Keratinocyte (primary cell): ENCODE data around the gene CFAP20.

Experiments
- EZH2 ChIP-seq: IDR thresholded peaks from one replicate; pipeline ENCODE4 v1.6.1; 2012; ENCODE audit warnings: inconsistent platforms, mild to moderate bottlenecking, low read length, moderate library complexity
- TF ChIP-seq, protein P1 (sequence below), 3 experiments: IDR thresholded peaks in 1 of 3; conservative IDR thresholded peaks in 1 of 3; optimal IDR thresholded peaks in 1 of 3; 2 replicates in 2 of 3; 3 replicates in 1 of 3; pipeline versions ENCODE3 to v1.5.1; 2011; ENCODE audit warnings: low read length in 3 of 3, mild to moderate bottlenecking in 3 of 3, moderate library complexity in 2 of 3, control low read depth in 1 of 3, inconsistent platforms in 1 of 3; ENCODE audit not compliant: insufficient read depth in 2 of 3; ENCODE audit errors: extremely low read depth in 1 of 3

DNA sequence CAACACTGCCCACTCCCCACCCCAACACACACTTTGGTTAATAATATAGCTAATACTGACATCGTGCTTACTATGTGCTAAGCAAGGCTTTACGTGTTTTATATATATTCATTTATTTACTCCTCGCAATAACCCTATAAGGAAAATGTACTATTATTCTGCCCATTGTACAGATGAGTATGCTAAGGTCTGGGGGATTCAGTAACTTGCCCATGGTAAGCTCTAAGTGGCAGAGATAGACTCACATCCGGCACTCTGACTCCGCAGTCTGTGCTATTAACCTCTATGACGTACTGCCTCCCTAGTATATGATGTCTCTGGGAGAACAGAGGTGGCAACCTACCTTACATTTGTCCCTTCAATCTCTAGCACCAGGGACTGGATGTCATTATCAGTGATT lies 12.7 kb downstream of the CFAP20 start:
- TF ChIP-seq, protein P1, sequence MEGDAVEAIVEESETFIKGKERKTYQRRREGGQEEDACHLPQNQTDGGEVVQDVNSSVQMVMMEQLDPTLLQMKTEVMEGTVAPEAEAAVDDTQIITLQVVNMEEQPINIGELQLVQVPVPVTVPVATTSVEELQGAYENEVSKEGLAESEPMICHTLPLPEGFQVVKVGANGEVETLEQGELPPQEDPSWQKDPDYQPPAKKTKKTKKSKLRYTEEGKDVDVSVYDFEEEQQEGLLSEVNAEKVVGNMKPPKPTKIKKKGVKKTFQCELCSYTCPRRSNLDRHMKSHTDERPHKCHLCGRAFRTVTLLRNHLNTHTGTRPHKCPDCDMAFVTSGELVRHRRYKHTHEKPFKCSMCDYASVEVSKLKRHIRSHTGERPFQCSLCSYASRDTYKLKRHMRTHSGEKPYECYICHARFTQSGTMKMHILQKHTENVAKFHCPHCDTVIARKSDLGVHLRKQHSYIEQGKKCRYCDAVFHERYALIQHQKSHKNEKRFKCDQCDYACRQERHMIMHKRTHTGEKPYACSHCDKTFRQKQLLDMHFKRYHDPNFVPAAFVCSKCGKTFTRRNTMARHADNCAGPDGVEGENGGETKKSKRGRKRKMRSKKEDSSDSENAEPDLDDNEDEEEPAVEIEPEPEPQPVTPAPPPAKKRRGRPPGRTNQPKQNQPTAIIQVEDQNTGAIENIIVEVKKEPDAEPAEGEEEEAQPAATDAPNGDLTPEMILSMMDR (optimal IDR thresholded peaks at IDR 0.05 in 1 of 3, IDR thresholded peaks at IDR 0.05 in 1 of 3, conservative IDR thresholded peaks at IDR 0.05 in 1 of 3; ENCODE audit: extremely low read depth in 1 of 3, insufficient read depth in 2 of 3, low read length in 3 of 3), result no peak
- TF ChIP-seq EZH2, result no peak
